ENCODE data around the gene FILIP1L. TPM values are rescaled to one million over a fixed set of nuclear protein-coding genes. Genes with fewer than 3 reads are reported as not detected.

The FILIP1L gene
- total and polyA plus RNA-seq, 2 of the 8 experiments (the other 6 are each of a cell fraction or from before 2014, with no cell fraction given) = 0.06 to 0.09 TPM

DNA sequence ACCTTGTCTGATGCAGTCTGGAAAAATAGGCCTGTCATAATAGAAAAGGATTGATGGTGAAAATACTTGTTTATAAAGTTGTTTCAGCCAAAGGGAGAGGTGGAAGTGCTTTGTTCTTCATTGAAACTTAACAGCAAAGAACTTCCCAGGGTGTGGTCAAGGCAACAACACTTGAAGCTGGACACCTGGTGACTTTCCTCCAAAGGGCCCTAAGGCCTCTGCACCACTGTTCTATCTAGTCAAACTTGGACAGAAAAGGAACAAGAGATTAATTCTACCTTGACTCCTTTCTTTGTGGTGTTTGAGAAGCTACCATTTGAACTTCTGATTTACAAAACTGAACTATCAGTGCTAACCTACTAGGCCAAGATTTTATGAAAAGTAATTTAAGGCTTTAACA, 194.6 kb downstream of the FILIP1L start:
- no peak overlapping the region for H2AK5ac ChIP-seq (ENCODE audit: low read depth, low read length)
- H3K27ac ChIP-seq (ENCODE audit: low read depth, low read length) = no peak overlapping the region
- H2BK20ac ChIP-seq (ENCODE audit: low read length) = no peak overlapping the region
- no peaks in the 10 kb centered on the region for H4K20me1 ChIP-seq (replicated peaks in 1 of 2; ENCODE audit: control insufficient read depth in 1 of 2, insufficient read depth in 2 of 2, low read length in 2 of 2)
- no peak overlapping the region for H2AFZ ChIP-seq (ENCODE audit: low read length)
- no peak overlapping the region for H3K23ac ChIP-seq (ENCODE audit: insufficient read length)
- no peaks in the 10 kb centered on the region for H3K27me3 ChIP-seq (replicated peaks in 1 of 4; ENCODE audit: control insufficient read depth in 3 of 4, extremely low read depth in 1 of 4, insufficient read depth in 3 of 4, low read length in 3 of 4)
- ChIA-PET POLR2A (ENCODE audit: partially characterized antibody) (interaction anchor here (1.0 to 1.1 kb wide), 2 partner anchors 10 to 15 kb away, joined by 3 read pairs; no protein-coding TSS in a partner anchor), CTCF (ENCODE audit: partially characterized antibody) (interaction anchor here (1.2 to 1.6 kb wide), 3 partner anchors 13 to 26 kb away, joined by 3 to 10 read pairs (median 3); no protein-coding TSS in a partner anchor)
- H3K36me3 ChIP-seq (ENCODE audit: control insufficient read depth in 2 of 4, insufficient read depth in 4 of 4, low read length in 3 of 4) = no peaks in the 10 kb centered on the region
- H3K79me1 ChIP-seq (ENCODE audit: low read depth, low read length) = no peaks in the 10 kb centered on the region
- H3K4me2 ChIP-seq (ENCODE audit: insufficient read depth in 1 of 2, low read depth in 2 of 2, low read length in 2 of 2) = no peak overlapping the region
- H3K4me1 ChIP-seq (replicated peaks in 1 of 4; ENCODE audit: control insufficient read depth in 3 of 4, insufficient read depth in 4 of 4, low read length in 3 of 4) = peaks cover 0 to 10% (median 6%) of the 10 kb centered on the region in 4 experiments; a peak in 5 of 7 replicates
- no peaks in the 10 kb centered on the region for H3K9me3 ChIP-seq (ENCODE audit: insufficient read depth in 2 of 2, low read depth in 1 of 2, low read length in 1 of 2)
- no peak overlapping the region for H3K18ac ChIP-seq (ENCODE audit: extremely low read depth, low read length)
- H3K79me2 ChIP-seq (ENCODE audit: control insufficient read depth in 1 of 2, insufficient read depth in 2 of 2, low read length in 2 of 2) = peaks cover 0 to 5% of the 10 kb centered on the region in 2 experiments; a peak in 1 of 4 replicates
- no peak overlapping the region for H2BK12ac ChIP-seq (ENCODE audit: low read depth, low read length)
- no peak overlapping the region for H3K4me3 ChIP-seq (ENCODE audit: extremely low read depth in 1 of 4, insufficient read depth in 2 of 4, low read depth in 3 of 4, low read length in 4 of 4)
- no peak overlapping the region for H3K9ac ChIP-seq (replicated peaks in 1 of 4; ENCODE audit: extremely low read depth in 1 of 4, low read depth in 3 of 4, low read length in 3 of 4)
- no peak overlapping the region for H4K8ac ChIP-seq (ENCODE audit: extremely low read depth, insufficient read depth, low read length)
- no peak overlapping the region for H2BK15ac ChIP-seq (ENCODE audit: low read length)
- H3K4ac ChIP-seq (replicated peaks; ENCODE audit: insufficient read length, low read depth, low read length) = no peak overlapping the region
- H2BK120ac ChIP-seq (replicated peaks; ENCODE audit: low read depth, low read length) = no peak overlapping the region
- H3K56ac ChIP-seq (replicated peaks; ENCODE audit: insufficient read length, low read depth, low read length) = no peak overlapping the region
- H2BK5ac ChIP-seq (ENCODE audit: low read depth, low read length) = no peak overlapping the region; the same call in 1 of the 2 replicates
- FAIRE-seq (no peak), DNase-seq (ENCODE audit: low read depth in 1 of 2, low spot score in 2 of 2) (no peak)
- H3K14ac ChIP-seq (ENCODE audit: insufficient read length) = no peak overlapping the region
- no peaks in the 10 kb centered on the region for H3K23me2 ChIP-seq (ENCODE audit: low read depth, low read length)
- H4K91ac ChIP-seq (replicated peaks; ENCODE audit: insufficient read length, low read length) = no peak overlapping the region
- H4K5ac ChIP-seq (ENCODE audit: insufficient read length, low read depth, low read length) = no peak overlapping the region
- TF ChIP-seq FOSL1 (IDR thresholded peaks at IDR 0.05; ENCODE audit: insufficient read depth, low read depth, low read length) (no peak), SP2 (IDR thresholded peaks at IDR 0.05; ENCODE audit: low read length) (no peak), SIX5 (IDR thresholded peaks at IDR 0.05; ENCODE audit: low read depth, low read length) (no peak), ZNF274 (IDR thresholded peaks at IDR 0.05; ENCODE audit: borderline replicate concordance, extremely low read depth, low read length) (no peak), POU5F1 (IDR thresholded peaks at IDR 0.05; ENCODE audit: low read depth, low read length) (no peak), EZH2 (IDR thresholded peaks at IDR 0.05; ENCODE audit: low read depth, low read length, severe bottlenecking) (no peak), CHD1 (IDR thresholded peaks at IDR 0.05; ENCODE audit: low read depth, low read length) (no peak)
- TF ChIP-seq, protein P1, sequence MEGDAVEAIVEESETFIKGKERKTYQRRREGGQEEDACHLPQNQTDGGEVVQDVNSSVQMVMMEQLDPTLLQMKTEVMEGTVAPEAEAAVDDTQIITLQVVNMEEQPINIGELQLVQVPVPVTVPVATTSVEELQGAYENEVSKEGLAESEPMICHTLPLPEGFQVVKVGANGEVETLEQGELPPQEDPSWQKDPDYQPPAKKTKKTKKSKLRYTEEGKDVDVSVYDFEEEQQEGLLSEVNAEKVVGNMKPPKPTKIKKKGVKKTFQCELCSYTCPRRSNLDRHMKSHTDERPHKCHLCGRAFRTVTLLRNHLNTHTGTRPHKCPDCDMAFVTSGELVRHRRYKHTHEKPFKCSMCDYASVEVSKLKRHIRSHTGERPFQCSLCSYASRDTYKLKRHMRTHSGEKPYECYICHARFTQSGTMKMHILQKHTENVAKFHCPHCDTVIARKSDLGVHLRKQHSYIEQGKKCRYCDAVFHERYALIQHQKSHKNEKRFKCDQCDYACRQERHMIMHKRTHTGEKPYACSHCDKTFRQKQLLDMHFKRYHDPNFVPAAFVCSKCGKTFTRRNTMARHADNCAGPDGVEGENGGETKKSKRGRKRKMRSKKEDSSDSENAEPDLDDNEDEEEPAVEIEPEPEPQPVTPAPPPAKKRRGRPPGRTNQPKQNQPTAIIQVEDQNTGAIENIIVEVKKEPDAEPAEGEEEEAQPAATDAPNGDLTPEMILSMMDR (IDR thresholded peaks at IDR 0.05; ENCODE audit: control extremely low read depth in 1 of 3, insufficient read depth in 1 of 3, low read depth in 1 of 3, low read length in 3 of 3) = no peak
- TF ChIP-seq, protein P2, sequence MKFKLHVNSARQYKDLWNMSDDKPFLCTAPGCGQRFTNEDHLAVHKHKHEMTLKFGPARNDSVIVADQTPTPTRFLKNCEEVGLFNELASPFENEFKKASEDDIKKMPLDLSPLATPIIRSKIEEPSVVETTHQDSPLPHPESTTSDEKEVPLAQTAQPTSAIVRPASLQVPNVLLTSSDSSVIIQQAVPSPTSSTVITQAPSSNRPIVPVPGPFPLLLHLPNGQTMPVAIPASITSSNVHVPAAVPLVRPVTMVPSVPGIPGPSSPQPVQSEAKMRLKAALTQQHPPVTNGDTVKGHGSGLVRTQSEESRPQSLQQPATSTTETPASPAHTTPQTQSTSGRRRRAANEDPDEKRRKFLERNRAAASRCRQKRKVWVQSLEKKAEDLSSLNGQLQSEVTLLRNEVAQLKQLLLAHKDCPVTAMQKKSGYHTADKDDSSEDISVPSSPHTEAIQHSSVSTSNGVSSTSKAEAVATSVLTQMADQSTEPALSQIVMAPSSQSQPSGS (IDR thresholded peaks at IDR 0.05; ENCODE audit: low read length) = no peak

Data from H1 (cell line).